Parathyroid adenoma (tissue), 2 donors: ENCODE measurements around the gene ADGRV1.
A peak's percentile ranks its signal among the peaks of the same experiment; 100 is the strongest.

Experiments
- H2AFZ ChIP-seq: fragments of 300-600 bp; sonication (generic); one replicate; pipeline ENCODE4 v1.7.0; 2017; ENCODE audit warnings: antibody characterized with exemption, mild to moderate bottlenecking
- H3K27ac ChIP-seq: fragments of 300-600 bp; sonication (generic); one replicate; pipeline ENCODE4 v1.7.0; 2017
- H3K27me3 ChIP-seq: fragments of 300-600 bp; sonication (generic); one replicate; pipeline ENCODE4 v1.7.0; 2017; ENCODE audit warnings: low read length; ENCODE audit not compliant: control insufficient read depth, insufficient read depth
- H3K36me3 ChIP-seq: fragments of 300-600 bp; sonication (generic); one replicate; pipeline ENCODE4 v1.7.0; 2017; ENCODE audit warnings: low read length; ENCODE audit not compliant: control insufficient read depth, insufficient read depth
- H3K4me1 ChIP-seq: fragments of 300-600 bp; sonication (generic); one replicate; pipeline ENCODE4 v1.7.0; 2017; ENCODE audit warnings: control low read depth
- H3K4me2 ChIP-seq: fragments of 300-600 bp; sonication (generic); one replicate; pipeline ENCODE4 v1.7.0; 2017; ENCODE audit warnings: low read length
- H3K4me3 ChIP-seq: fragments of 300-600 bp; sonication (generic); one replicate; pipeline ENCODE4 v1.7.0; 2017; ENCODE audit warnings: low read depth, low read length
- H3K79me2 ChIP-seq: fragments of 300-600 bp; sonication (generic); one replicate; pipeline ENCODE4 v1.7.0; 2017; ENCODE audit warnings: control low read depth
- H3K9ac ChIP-seq: fragments of 300-600 bp; sonication (generic); one replicate; pipeline ENCODE4 v1.7.0; 2017; ENCODE audit warnings: mild to moderate bottlenecking
- H3K9me3 ChIP-seq: fragments of 300-600 bp; sonication (generic); one replicate; pipeline ENCODE4 v1.7.0; 2017; ENCODE audit warnings: low read length; ENCODE audit not compliant: control insufficient read depth
- TF ChIP-seq, protein P1 (sequence below): fragments of 300-600 bp; sonication (generic); IDR thresholded peaks from one replicate; pipeline ENCODE4 v1.7.0; 2017; ENCODE audit warnings: antibody characterized with exemption, mild to moderate bottlenecking
- donor health status: primary hyperparathyroidism.

Gene ADGRV1

DNA sequence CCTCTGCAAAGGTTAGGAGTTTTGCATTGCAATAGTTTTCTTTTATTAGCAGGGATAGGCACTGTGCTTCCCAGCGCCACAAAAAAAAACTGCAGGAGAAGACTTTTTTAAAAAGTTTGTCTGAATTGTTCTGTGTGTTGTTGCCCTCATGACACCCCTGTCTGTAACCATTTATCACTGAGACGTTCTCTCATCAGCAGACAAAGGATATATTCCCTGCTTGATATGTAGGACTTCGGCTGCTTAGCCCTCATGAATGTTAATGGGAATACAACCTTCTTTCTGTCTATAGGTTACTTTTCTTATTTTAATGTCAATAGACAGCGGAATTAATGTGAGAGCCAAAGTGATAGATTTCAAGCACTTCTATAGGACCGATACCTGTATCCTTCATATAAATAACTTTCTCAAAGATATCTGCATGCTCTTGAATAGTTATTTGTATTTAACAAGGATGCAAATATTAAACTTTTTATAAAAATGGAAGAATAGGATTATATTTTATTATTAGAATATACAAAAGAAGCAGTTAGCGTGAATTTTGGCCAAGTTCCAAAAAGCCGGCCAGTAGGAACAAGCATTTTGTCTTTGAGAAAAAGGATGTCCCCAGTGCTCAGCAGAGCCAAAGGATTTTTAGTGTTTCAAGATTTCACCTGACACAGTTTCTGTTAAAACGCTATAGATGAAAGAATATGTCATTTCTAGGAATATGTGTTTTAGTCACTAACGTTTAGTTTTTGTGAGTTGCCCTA is 27.7 kb upstream of the ADGRV1 start:
- peaks cover 7% of the 10 kb centered on the region for H3K79me2 ChIP-seq
- TF ChIP-seq, protein P1, sequence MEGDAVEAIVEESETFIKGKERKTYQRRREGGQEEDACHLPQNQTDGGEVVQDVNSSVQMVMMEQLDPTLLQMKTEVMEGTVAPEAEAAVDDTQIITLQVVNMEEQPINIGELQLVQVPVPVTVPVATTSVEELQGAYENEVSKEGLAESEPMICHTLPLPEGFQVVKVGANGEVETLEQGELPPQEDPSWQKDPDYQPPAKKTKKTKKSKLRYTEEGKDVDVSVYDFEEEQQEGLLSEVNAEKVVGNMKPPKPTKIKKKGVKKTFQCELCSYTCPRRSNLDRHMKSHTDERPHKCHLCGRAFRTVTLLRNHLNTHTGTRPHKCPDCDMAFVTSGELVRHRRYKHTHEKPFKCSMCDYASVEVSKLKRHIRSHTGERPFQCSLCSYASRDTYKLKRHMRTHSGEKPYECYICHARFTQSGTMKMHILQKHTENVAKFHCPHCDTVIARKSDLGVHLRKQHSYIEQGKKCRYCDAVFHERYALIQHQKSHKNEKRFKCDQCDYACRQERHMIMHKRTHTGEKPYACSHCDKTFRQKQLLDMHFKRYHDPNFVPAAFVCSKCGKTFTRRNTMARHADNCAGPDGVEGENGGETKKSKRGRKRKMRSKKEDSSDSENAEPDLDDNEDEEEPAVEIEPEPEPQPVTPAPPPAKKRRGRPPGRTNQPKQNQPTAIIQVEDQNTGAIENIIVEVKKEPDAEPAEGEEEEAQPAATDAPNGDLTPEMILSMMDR, result no peak
- no peak overlapping the region for H3K4me3 ChIP-seq
- no peak overlapping the region for H3K27ac ChIP-seq
- no peaks in the 10 kb centered on the region for H3K36me3 ChIP-seq
- H3K9me3 ChIP-seq, result no peaks in the 10 kb centered on the region
- peaks cover 9% of the 10 kb centered on the region for H3K4me1 ChIP-seq
- no peak overlapping the region for H3K9ac ChIP-seq
- peak overlapping the region; percentile 96 for H2AFZ ChIP-seq
- no peaks in the 10 kb centered on the region for H3K27me3 ChIP-seq
- H3K4me2 ChIP-seq, result peak overlapping the region; percentile 96

DNA sequence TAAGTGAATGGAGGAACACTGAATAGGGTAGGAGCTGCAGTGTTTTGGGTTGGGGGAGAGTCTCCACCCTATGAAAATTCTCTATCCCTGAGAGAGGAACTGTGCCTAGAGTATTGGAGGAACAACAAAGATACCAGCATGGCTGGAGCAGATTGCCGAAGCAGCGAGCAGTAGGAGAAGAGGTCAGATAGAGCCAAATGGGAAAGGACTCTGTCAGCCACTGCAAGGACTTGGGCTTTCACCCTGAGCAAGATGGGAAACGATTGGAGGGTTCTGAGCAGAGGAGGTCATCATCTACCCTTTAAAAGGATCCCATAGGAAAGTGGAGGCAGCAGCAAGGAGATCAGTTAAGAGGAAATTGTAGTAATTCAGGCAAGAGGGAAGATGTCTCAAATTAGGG is 24.8 kb upstream of the ADGRV1 start:
- H3K4me1 ChIP-seq, result no peaks in the 10 kb centered on the region
- H3K27me3 ChIP-seq, result no peaks in the 10 kb centered on the region
- no peak overlapping the region for H2AFZ ChIP-seq
- no peak overlapping the region for H3K27ac ChIP-seq
- H3K9me3 ChIP-seq, result no peaks in the 10 kb centered on the region
- H3K4me2 ChIP-seq, result no peak overlapping the region
- H3K79me2 ChIP-seq, result peaks cover 3% of the 10 kb centered on the region
- no peak overlapping the region for H3K9ac ChIP-seq
- H3K36me3 ChIP-seq, result no peaks in the 10 kb centered on the region
- TF ChIP-seq, protein P1, result no peak
- H3K4me3 ChIP-seq, result no peak overlapping the region

DNA sequence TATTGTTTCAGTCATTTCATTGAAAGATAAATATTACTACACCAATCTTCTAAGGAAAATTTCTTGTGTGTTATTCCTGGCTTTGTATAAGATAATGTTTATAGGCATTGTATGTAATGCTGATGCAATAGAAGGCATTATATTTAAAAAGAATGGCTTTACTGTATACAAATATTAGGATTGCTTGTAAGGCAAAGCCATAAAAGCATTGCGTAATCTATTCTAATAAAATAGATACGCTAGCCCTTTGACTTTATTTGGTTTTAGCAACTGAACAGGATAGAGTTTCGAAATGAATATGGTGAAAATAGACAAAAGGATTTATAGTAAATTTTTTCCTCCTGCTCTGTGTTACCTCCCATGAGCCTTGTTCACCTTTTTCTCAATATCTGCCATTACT is 23.7 kb upstream of the ADGRV1 start:
- H3K36me3 ChIP-seq, result no peaks in the 10 kb centered on the region
- no peak overlapping the region for H3K4me2 ChIP-seq
- H3K4me3 ChIP-seq, result no peak overlapping the region
- H3K9me3 ChIP-seq, result no peaks in the 10 kb centered on the region
- no peak overlapping the region for H2AFZ ChIP-seq
- no peaks in the 10 kb centered on the region for H3K27me3 ChIP-seq
- TF ChIP-seq, protein P1, result no peak
- H3K79me2 ChIP-seq, result peaks cover 3% of the 10 kb centered on the region
- H3K9ac ChIP-seq, result no peak overlapping the region
- no peaks in the 10 kb centered on the region for H3K4me1 ChIP-seq
- no peak overlapping the region for H3K27ac ChIP-seq

DNA sequence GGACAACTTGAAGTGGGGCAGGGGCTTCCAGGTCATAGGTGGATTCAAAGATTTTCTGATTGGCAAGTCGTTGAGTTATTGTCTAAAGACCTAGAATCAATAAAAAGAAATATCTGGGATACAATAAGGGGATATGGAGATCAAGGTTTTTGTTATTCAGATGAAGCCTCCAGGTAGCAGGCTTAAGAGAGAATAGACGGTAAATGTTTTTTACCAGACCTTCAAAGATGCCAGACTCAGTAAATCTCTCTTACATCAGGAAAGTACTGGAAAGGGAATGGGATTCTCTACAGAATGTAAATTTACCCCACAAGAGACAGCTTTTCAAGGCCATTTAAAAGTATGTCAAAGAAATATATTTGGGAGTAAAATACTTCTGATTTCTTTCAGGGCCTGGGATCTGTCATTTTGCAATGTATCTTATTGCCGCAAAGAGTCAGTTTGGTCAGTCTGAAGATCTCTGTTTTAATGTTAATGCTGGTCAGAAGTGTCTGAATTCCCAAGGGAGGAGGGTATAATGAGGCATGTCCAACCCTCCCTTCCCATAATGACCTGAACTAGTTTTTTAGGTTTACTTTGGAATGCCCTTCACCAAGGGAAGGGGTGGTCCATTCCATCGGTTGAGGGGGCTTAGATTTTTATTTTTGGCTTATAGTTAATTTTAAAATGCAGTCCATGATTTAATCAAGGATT is 15.6 kb upstream of the ADGRV1 start:
- Histone ChIP-seq H2AFZ (no peak overlapping the region), H3K27ac (no peak overlapping the region), H3K27me3 (no peaks in the 10 kb centered on the region), H3K36me3 (no peaks in the 10 kb centered on the region), H3K4me1 (no peaks in the 10 kb centered on the region), H3K79me2 (no peaks in the 10 kb centered on the region), H3K4me3 (no peak overlapping the region), H3K9ac (no peak overlapping the region), H3K9me3 (no peaks in the 10 kb centered on the region), H3K4me2 (no peak overlapping the region)
- TF ChIP-seq, protein P1, result no peak
